Fibroblast of mammary gland (primary cell): Measurements from ENCODE around the gene THBS2.
A peak's percentile ranks its signal among the peaks of the same experiment; 100 is the strongest.
"Not testable (repeated sequence)": the region's sequence is repeated elsewhere in the genome, so short reads cannot be mapped to it uniquely, and the experiment has no call there.

Experiments
- DNase-seq: peaks from one replicate; pipeline ENCODE4 v3.0.0-alpha.2; 2010; ENCODE audit warnings: low read depth
- H3K4me3 ChIP-seq: 2 replicates; pipeline ENCODE4 v1.5.1; 2011; ENCODE audit warnings: low read depth, mild to moderate bottlenecking, low read length, moderate library complexity; ENCODE audit not compliant: control insufficient read depth
- CTCF ChIP-seq: conservative IDR thresholded peaks from 2 replicates; pipeline ENCODE4 v1.5.1; 2011; ENCODE audit warnings: low read depth, low read length, inconsistent platforms; ENCODE audit not compliant: control insufficient read depth, insufficient read depth

The THBS2 gene

DNA sequence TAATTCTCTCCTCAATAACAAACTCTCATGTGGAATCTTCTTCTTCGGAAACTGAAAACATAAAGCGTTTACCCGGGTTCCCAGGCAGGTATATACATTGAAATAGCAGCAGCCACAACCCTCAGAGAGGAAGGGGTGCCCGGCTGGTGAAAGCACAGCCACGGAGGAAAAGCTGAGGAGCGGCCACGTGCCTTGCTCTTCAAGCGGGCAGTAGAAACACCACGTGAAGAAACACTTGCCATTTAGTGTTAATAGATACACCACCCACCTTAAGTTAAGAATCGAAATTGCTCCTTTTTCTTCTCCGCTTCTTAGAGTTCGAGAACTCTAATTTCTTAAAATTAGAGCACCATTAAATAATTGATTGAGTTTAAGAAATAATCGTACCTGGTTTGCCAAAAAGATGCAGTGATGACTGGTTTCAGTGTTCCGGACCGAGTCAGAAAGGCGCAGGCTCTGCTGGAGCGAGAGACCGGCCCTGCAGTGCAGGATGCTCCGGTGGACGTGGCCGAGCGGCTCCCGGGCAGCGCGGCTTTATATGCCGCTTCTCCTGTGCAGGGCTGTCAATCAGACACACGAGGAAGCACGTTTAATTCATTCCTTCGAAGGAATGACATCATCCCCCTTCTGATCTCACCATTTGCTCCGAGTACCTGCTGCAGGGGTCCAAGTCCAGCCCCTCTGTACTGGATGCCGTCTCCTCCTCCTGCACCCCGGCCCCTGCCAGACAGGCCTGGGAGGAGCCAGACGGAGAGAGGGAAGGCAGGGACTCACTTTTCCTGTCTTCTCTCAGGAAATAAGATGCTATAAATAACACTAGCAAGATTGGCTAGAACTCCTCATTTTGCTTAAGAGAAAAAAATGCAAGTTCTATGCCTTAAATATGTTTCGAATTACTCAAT is at the start of gene THBS2:
Gene THBS2, minus strand, starts transcription at position 510 of the 902 bp plus-strand sequence. CDS start 3,062 bp downstream, outside the sequence.
- no peak for TF ChIP-seq CTCF
- peak; percentile 99 for DNase-seq
- peak within 1 kb of the TSS; percentile 97 for H3K4me3 ChIP-seq

- no peak overlapping the region for H3K4me3 ChIP-seq
- TF ChIP-seq CTCF: no peak
- no peak for DNase-seq
Measured at GRCh38 chr6:169302716-169303115, 49.1 kb upstream of the THBS2 start.

- H3K4me3 ChIP-seq: no peak overlapping the region
- no peak for TF ChIP-seq CTCF
- DNase-seq: no peak
Measured at GRCh38 chr6:169302255-169302654, 48.6 kb upstream of the THBS2 start.

DNA sequence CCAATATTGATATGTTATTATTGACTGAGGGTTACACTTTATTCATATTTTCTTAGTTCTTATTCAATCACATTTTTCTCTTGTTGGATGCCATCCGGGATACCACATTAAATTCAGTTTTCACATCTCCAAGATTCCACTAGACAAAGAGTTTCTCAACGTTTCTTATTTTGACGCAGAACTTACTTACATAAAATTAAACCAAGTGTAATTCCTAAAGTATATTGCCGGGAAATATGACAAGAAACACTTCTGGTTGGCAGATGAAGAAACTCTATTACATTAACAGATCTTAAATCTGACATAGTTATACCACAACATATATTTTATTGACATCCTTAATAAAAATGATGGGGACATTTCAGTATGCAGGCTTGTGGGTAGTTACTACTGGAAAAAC is 47.3 kb upstream of the THBS2 start:
- no peak for DNase-seq
- no peak overlapping the region for H3K4me3 ChIP-seq
- TF ChIP-seq CTCF: no peak

DNA sequence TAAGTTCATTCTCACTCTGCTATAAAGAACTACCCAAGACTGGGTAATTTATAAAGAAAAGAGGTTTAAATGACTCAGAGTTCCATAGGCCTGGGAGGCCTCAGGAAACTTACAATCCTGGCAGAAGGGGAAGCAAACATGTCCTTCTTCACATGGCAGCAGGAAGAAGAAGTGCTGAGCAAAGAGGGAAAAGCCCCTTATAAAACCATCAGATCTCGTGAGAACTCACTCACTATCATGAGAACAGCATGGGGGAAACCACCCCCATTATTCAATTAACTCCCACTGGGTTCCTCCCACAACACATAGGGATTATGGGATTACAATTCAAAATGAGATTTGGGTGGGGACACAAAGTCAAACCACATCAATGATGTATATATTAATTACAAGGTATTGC is 45.0 kb upstream of the THBS2 start:
- DNase-seq, H3K4me3 ChIP-seq: not testable (repeated sequence)

DNA sequence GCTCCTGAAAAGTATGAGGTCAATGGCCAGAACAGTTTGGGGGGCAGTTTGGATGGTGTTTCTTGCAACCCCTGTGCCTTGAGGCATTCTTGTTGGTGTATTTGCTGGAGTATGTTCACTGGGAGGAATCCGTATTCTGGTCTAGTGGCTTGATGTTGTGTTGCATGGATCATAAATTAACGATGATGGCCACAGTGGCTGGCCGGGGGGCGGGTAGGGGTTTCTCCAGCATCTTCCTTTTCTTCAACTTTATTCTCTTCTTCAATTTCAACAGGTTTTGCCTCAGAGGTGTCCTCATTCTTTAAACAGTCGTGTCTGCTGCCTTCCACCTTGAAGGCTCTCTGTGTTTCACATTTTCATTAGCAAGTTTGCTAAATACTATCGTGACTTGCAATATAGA is 43.0 kb upstream of the THBS2 start:
- DNase-seq: no peak

More for the DNA sequence above, 43.0 kb upstream of the THBS2 start:
- TF ChIP-seq CTCF: no peak
- no peak overlapping the region for H3K4me3 ChIP-seq
